Measurements from ENCODE around the gene TXNRD1. TPM values are rescaled to one million over a fixed set of nuclear protein-coding genes. Genes with fewer than 3 reads are reported as not detected.

TXNRD1 gene
- total RNA-seq, 1 donor from 2014 or later, result 176 TPM

DNA sequence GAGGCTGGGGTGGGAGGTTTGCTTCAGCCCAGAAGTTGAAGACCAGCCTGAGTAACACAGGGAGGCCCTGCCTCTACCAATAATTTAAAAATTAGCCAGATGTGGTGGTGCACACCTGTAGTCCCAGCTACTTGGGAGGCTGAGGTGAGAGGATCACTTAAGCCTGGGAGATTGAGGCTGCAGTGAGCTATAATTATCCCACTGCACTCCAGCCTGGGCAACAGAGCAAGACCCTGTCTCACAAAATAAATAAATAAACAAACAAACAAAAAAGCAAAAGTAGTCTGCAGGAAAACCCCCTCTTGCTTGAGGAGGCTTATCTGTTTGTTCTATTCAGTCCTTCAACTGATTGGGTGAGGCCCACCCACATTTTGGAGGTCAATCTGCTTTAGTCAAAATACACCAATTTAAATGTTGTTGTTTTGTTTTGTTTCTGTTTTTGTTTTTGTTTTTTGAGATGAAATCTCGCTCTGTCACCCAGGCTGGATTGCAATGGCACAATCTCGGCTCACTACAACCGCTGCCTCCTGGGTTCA lies 24.9 kb upstream of the TXNRD1 start:
- H3K4me2 ChIP-seq (ENCODE audit: low read length), result no peak overlapping the region
- H3K4me3 ChIP-seq (ENCODE audit: insufficient read depth, low read depth, low read length), result no peak overlapping the region
- no peak overlapping the region for H3K27ac ChIP-seq (ENCODE audit: low read depth, low read length)
- no peak for DNase-seq (ENCODE audit: low read depth)
- Mint-ChIP-seq H3K36me3 (ENCODE audit: low read depth, unreplicated experiment) (no peaks in the 10 kb centered on the region), H3K4me3 (ENCODE audit: unreplicated experiment) (no peak overlapping the region), H3K4me1 (ENCODE audit: low read depth, unreplicated experiment) (no peaks in the 10 kb centered on the region), H3K9me3 (ENCODE audit: unreplicated experiment) (peaks cover 6% of the 10 kb centered on the region), H3K27me3 (ENCODE audit: low read depth, unreplicated experiment) (no peaks in the 10 kb centered on the region), H3K27ac (ENCODE audit: unreplicated experiment) (no peak overlapping the region)
- no peaks in the 10 kb centered on the region for H3K27me3 ChIP-seq (ENCODE audit: insufficient read depth, low read length)
- no peak overlapping the region for H3K9ac ChIP-seq (ENCODE audit: low read length)
- no peaks in the 10 kb centered on the region for H4K20me1 ChIP-seq (ENCODE audit: insufficient read depth, low read length)
- no peaks in the 10 kb centered on the region for H3K79me2 ChIP-seq (ENCODE audit: insufficient read depth, low read length)
- no peaks in the 10 kb centered on the region for H3K36me3 ChIP-seq (ENCODE audit: insufficient read depth, low read length)
- FAIRE-seq, result no peak
- H3K4me1 ChIP-seq (ENCODE audit: insufficient read depth, low read length), result no peaks in the 10 kb centered on the region
- TF ChIP-seq CTCF (IDR thresholded peaks at IDR 0.05; ENCODE audit: insufficient read depth, low read depth, low read length), result no peak
- no peak for TF ChIP-seq EZH2 (IDR thresholded peaks at IDR 0.05; ENCODE audit: insufficient read depth, low read length)
- H3K9me3 ChIP-seq (ENCODE audit: insufficient read depth, low read depth, low read length), result no peaks in the 10 kb centered on the region
- H2AFZ ChIP-seq (ENCODE audit: low read depth, low read length), result no peak overlapping the region

- Histone ChIP-seq H3K9ac (ENCODE audit: low read length) (no peak overlapping the region), H4K20me1 (ENCODE audit: insufficient read depth, low read length) (no peaks in the 10 kb centered on the region), H3K79me2 (ENCODE audit: insufficient read depth, low read length) (no peaks in the 10 kb centered on the region), H3K9me3 (ENCODE audit: insufficient read depth, low read depth, low read length) (peaks cover 5% of the 10 kb centered on the region), H3K27me3 (ENCODE audit: insufficient read depth, low read length) (no peaks in the 10 kb centered on the region), H2AFZ (ENCODE audit: low read depth, low read length) (no peak overlapping the region), H3K4me1 (ENCODE audit: insufficient read depth, low read length) (no peaks in the 10 kb centered on the region), H3K4me3 (ENCODE audit: insufficient read depth, low read depth, low read length) (no peak overlapping the region), H3K36me3 (ENCODE audit: insufficient read depth, low read length) (no peaks in the 10 kb centered on the region), H3K27ac (ENCODE audit: low read depth, low read length) (no peak overlapping the region), H3K4me2 (ENCODE audit: low read length) (no peak overlapping the region)
- Mint-ChIP-seq H3K9me3 (ENCODE audit: unreplicated experiment) (peaks cover 14% of the 10 kb centered on the region), H3K4me1 (ENCODE audit: low read depth, unreplicated experiment) (no peaks in the 10 kb centered on the region), H3K4me3 (ENCODE audit: unreplicated experiment) (no peak overlapping the region), H3K27me3 (ENCODE audit: low read depth, unreplicated experiment) (no peaks in the 10 kb centered on the region), H3K36me3 (ENCODE audit: low read depth, unreplicated experiment) (no peaks in the 10 kb centered on the region), H3K27ac (ENCODE audit: unreplicated experiment) (no peak overlapping the region)
- TF ChIP-seq EZH2 (IDR thresholded peaks at IDR 0.05; ENCODE audit: insufficient read depth, low read length), result no peak
- TF ChIP-seq CTCF (IDR thresholded peaks at IDR 0.05; ENCODE audit: insufficient read depth, low read depth, low read length), result no peak
- FAIRE-seq (no peak), DNase-seq (ENCODE audit: low read depth) (no peak)
These were observed 18.3 kb upstream of the TXNRD1 start for GRCh38 chr12:104197264-104197663.

DNA sequence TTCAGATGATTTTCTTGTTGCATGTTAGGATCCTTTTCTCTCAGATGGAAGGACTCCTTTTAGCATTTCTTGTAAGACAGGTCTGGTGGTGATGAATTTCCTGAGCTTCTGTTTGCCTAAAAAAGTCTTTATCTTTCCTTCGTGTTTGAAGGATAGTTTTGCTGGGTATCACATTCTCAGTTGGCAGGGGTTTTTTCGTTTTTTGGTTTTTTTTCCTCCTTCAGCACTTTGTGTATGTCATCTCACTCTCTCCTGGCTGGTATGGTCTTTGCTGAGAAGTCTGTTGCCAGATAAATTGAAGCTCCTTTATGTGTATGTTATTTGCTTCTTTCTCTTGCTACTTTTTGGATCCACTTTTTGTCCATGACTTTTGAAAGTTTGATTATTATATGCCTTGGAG lies 15.6 kb upstream of the TXNRD1 start:
- Histone ChIP-seq H3K4me1 (ENCODE audit: insufficient read depth, low read length) (no peaks in the 10 kb centered on the region), H3K9ac (ENCODE audit: low read length) (no peak overlapping the region), H3K4me2 (ENCODE audit: low read length) (no peak overlapping the region), H4K20me1 (ENCODE audit: insufficient read depth, low read length) (no peaks in the 10 kb centered on the region), H3K27me3 (ENCODE audit: insufficient read depth, low read length) (no peaks in the 10 kb centered on the region), H3K79me2 (ENCODE audit: insufficient read depth, low read length) (no peaks in the 10 kb centered on the region), H2AFZ (ENCODE audit: low read depth, low read length) (no peak overlapping the region), H3K36me3 (ENCODE audit: insufficient read depth, low read length) (no peaks in the 10 kb centered on the region), H3K27ac (ENCODE audit: low read depth, low read length) (no peak overlapping the region), H3K4me3 (ENCODE audit: insufficient read depth, low read depth, low read length) (no peak overlapping the region), H3K9me3 (ENCODE audit: insufficient read depth, low read depth, low read length) (peaks cover 5% of the 10 kb centered on the region)
- Mint-ChIP-seq H3K27ac (ENCODE audit: unreplicated experiment) (no peak overlapping the region), H3K27me3 (ENCODE audit: low read depth, unreplicated experiment) (no peaks in the 10 kb centered on the region), H3K36me3 (ENCODE audit: low read depth, unreplicated experiment) (no peaks in the 10 kb centered on the region), H3K9me3 (ENCODE audit: unreplicated experiment) (peaks cover 8% of the 10 kb centered on the region), H3K4me1 (ENCODE audit: low read depth, unreplicated experiment) (no peaks in the 10 kb centered on the region), H3K4me3 (ENCODE audit: unreplicated experiment) (no peak overlapping the region)
- DNase-seq (ENCODE audit: low read depth) (no peak), FAIRE-seq (no peak)
- TF ChIP-seq CTCF (IDR thresholded peaks at IDR 0.05; ENCODE audit: insufficient read depth, low read depth, low read length) (no peak), EZH2 (IDR thresholded peaks at IDR 0.05; ENCODE audit: insufficient read depth, low read length) (no peak)

All from astrocyte (in vitro differentiated cells and primary cell).